Caco-2 (cell line): Measurements from ENCODE around the gene SLC44A2. TPM values are rescaled to one million over a fixed set of nuclear protein-coding genes. Genes with fewer than 3 reads are reported as not detected.

Source experiments
- BruUV-seq: library from RNA; stranded (reverse); fragments of 400-500 nt; replicated peaks from 2 replicates; lab custom pipeline; 2021; lab: Mats Ljungman, UMichigan
- CTCF ChIA-PET: fragments of 300-600 bp; sonication (Branson Sonifier 250); formaldehyde crosslinking; loops from one replicate; lab custom pipeline; 2022; ENCODE audit warnings: antibody characterized with exemption; lab: Charles Lee
- POLR2A ChIA-PET: fragments of 300-600 bp; sonication (Branson Sonifier 250); formaldehyde crosslinking; loops from one replicate; lab custom pipeline; 2022; ENCODE audit warnings: antibody characterized with exemption; lab: Charles Lee
- DNase-seq, 2 experiments: peaks; one replicate each; pipeline versions ENCODE4 v3.0.0 to v3.0.0-alpha.2; 2020 to 2022
- H3K27me3 ChIP-seq: replicated peaks from 2 replicates; pipeline ENCODE4 v1.6.0; 2011; ENCODE audit warnings: low read length; ENCODE audit not compliant: control insufficient read depth, insufficient read depth
- H3K36me3 ChIP-seq: 2 replicates; pipeline ENCODE4 v1.5.1; 2011; ENCODE audit warnings: low read length; ENCODE audit not compliant: control insufficient read depth, insufficient read depth
- H3K4me1 ChIP-seq: fragments of 250-450 bp; sonication (Bioruptor Pico); 2 replicates; pipeline ENCODE4 v1.5.1; 2020; ENCODE audit warnings: mild to moderate bottlenecking
- H3K4me3 ChIP-seq: 2 replicates; pipeline ENCODE4 v1.5.1; 2011; ENCODE audit warnings: low read depth, mild to moderate bottlenecking, control low read depth, low read length
- H3K9me3 ChIP-seq: fragments of 250-450 bp; sonication (Bioruptor Pico); 2 replicates; pipeline ENCODE4 v1.5.1; 2020; ENCODE audit warnings: mild to moderate bottlenecking, moderate library complexity
- H3K27ac Mint-ChIP-seq: one replicate; pipeline ENCODE4 v1.8.0; 2022; ENCODE audit warnings: mixed read lengths; ENCODE audit not compliant: unreplicated experiment
- H3K27me3 Mint-ChIP-seq: one replicate; pipeline ENCODE4 v1.8.0; 2022; ENCODE audit warnings: mixed read lengths; ENCODE audit not compliant: insufficient read depth, unreplicated experiment
- H3K36me3 Mint-ChIP-seq: one replicate; pipeline ENCODE4 v1.8.0; 2022; ENCODE audit warnings: mild to moderate bottlenecking, mixed read lengths; ENCODE audit not compliant: insufficient read depth, unreplicated experiment
- H3K4me1 Mint-ChIP-seq: one replicate; pipeline ENCODE4 v1.8.0; 2022; ENCODE audit warnings: low read depth, mixed read lengths; ENCODE audit not compliant: unreplicated experiment
- H3K4me3 Mint-ChIP-seq: one replicate; pipeline ENCODE4 v1.8.0; 2022; ENCODE audit warnings: mild to moderate bottlenecking, moderate library complexity, mixed read lengths; ENCODE audit not compliant: unreplicated experiment
- H3K9me3 Mint-ChIP-seq: one replicate; pipeline ENCODE4 v1.8.0; 2022; ENCODE audit warnings: mixed read lengths; ENCODE audit not compliant: unreplicated experiment
- intact Hi-C: fragments of 100-400 bp; cut with micrococcal nuclease; formaldehyde crosslinking; loops from one replicate; pipeline ENCODE4 v1.10.0; 2022; ENCODE audit not compliant: unreplicated experiment
- total RNA-seq: library from RNA; stranded (reverse); gene quantifications from 2 replicates; pipeline ENCODE4 v1.2.3, GENCODE V29; 2022
- TF ChIP-seq, protein P1 (sequence below), 2 experiments: fragments of 200-600 bp in 1 of 2; IDR thresholded peaks; 1 replicate in 1 of 2; 2 replicates in 1 of 2; pipeline versions ENCODE4 v1.5.1 to v1.8.0; 2011 to 2022; ENCODE audit warnings: antibody characterized with exemption in 1 of 2, control low read depth in 1 of 2, inconsistent platforms in 1 of 2, low read depth in 1 of 2, low read length in 1 of 2, mild to moderate bottlenecking in 1 of 2, moderate library complexity in 1 of 2; ENCODE audit not compliant: insufficient read depth in 1 of 2, severe bottlenecking in 1 of 2, unreplicated experiment in 1 of 2

SLC44A2 gene
- total RNA-seq, 1 experiment from 2014 or later, result 119 TPM

GRCh38 chr19:10637894-10638293 is 12.5 kb downstream of the SLC44A2 start:
- no peaks in the 10 kb centered on the region for H3K4me1 ChIP-seq
- no peak overlapping the region for H3K4me3 Mint-ChIP-seq
- intact Hi-C loops, result no loop called here
- no peak for DNase-seq
- BruUV-seq, result no TSS peak
- H3K9me3 ChIP-seq, result no peaks in the 10 kb centered on the region
- H3K36me3 ChIP-seq, result no peaks in the 10 kb centered on the region; the same call in 1 of the 2 replicates
- H3K27me3 Mint-ChIP-seq, result no peaks in the 10 kb centered on the region
- no peak overlapping the region for H3K4me3 ChIP-seq
- H3K9me3 Mint-ChIP-seq, result no peaks in the 10 kb centered on the region
- TF ChIP-seq, protein P1, sequence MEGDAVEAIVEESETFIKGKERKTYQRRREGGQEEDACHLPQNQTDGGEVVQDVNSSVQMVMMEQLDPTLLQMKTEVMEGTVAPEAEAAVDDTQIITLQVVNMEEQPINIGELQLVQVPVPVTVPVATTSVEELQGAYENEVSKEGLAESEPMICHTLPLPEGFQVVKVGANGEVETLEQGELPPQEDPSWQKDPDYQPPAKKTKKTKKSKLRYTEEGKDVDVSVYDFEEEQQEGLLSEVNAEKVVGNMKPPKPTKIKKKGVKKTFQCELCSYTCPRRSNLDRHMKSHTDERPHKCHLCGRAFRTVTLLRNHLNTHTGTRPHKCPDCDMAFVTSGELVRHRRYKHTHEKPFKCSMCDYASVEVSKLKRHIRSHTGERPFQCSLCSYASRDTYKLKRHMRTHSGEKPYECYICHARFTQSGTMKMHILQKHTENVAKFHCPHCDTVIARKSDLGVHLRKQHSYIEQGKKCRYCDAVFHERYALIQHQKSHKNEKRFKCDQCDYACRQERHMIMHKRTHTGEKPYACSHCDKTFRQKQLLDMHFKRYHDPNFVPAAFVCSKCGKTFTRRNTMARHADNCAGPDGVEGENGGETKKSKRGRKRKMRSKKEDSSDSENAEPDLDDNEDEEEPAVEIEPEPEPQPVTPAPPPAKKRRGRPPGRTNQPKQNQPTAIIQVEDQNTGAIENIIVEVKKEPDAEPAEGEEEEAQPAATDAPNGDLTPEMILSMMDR (IDR thresholded peaks at IDR 0.05; ENCODE audit: insufficient read depth in 1 of 2, low read depth in 1 of 2, low read length in 1 of 2, severe bottlenecking in 1 of 2, unreplicated experiment in 1 of 2), result no peak
- H3K27me3 ChIP-seq, result no peaks in the 10 kb centered on the region
- peaks cover 7% of the 10 kb centered on the region for H3K4me1 Mint-ChIP-seq
- POLR2A ChIA-PET, result interaction anchor here (0.6 kb wide), 1 partner anchor 46 kb away, joined by 8 read pairs; no protein-coding TSS in a partner anchor
- CTCF ChIA-PET, result no interaction called here
- H3K36me3 Mint-ChIP-seq, result peaks cover 82% of the 10 kb centered on the region
- no peak overlapping the region for H3K27ac Mint-ChIP-seq

- no peaks in the 10 kb centered on the region for H3K9me3 Mint-ChIP-seq
- intact Hi-C loops, result no loop called here
Measured at GRCh38 chr19:10639836-10640235, 14.5 kb downstream of the SLC44A2 start.

DNA sequence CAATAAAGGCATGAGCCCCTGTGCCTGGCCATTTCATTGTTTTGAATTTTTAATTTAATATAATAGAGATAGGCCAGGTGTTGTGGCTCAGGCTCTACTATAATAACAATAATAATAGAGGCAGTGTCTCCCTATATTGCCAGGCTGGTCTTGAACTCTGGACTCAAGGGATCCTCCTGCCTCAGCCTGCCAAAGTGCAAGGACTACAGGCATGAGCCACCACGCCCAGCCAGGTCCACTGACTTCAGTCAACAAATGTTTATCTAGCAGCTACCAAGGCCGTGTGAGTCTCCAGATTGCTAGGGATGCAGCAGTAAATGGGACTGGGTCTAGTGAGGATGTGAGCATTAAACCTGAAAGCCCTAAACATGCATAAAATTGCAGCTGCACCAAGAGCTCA is 15.0 kb downstream of the SLC44A2 start:
- Histone ChIP-seq H3K36me3 (no peaks in the 10 kb centered on the region; the same call in 1 of the 2 replicates), H3K9me3 (no peaks in the 10 kb centered on the region), H3K27me3 (no peaks in the 10 kb centered on the region), H3K4me1 (peaks cover 6% of the 10 kb centered on the region), H3K4me3 (no peak overlapping the region)
- intact Hi-C loops, result no loop called here
- CTCF ChIA-PET, result no interaction called here
- DNase-seq, result no peak
- no peak overlapping the region for H3K4me3 Mint-ChIP-seq
- H3K27me3 Mint-ChIP-seq, result no peaks in the 10 kb centered on the region
- H3K4me1 Mint-ChIP-seq, result peaks cover 10% of the 10 kb centered on the region
- no TSS peak for BruUV-seq
- POLR2A ChIA-PET, result interaction anchor here (0.6 kb wide), 1 partner anchor 409 kb away, joined by 4 read pairs; the partner anchor contains the start of gene S1PR2
- H3K27ac Mint-ChIP-seq, result no peak overlapping the region
- peaks cover 84% of the 10 kb centered on the region for H3K36me3 Mint-ChIP-seq
- TF ChIP-seq, protein P1 (IDR thresholded peaks at IDR 0.05; ENCODE audit: insufficient read depth in 1 of 2, low read depth in 1 of 2, low read length in 1 of 2, severe bottlenecking in 1 of 2, unreplicated experiment in 1 of 2), result no peak
- H3K9me3 Mint-ChIP-seq, result no peaks in the 10 kb centered on the region

More at GRCh38 chr19:10639836-10640235, 14.5 kb downstream of the SLC44A2 start:
- no peaks in the 10 kb centered on the region for H3K9me3 ChIP-seq
- no peak for DNase-seq
- CTCF ChIA-PET, result no interaction called here
- H3K27me3 ChIP-seq, result no peaks in the 10 kb centered on the region
- H3K27ac Mint-ChIP-seq, result no peak overlapping the region
- no peak overlapping the region for H3K4me3 ChIP-seq
- POLR2A ChIA-PET, result interaction anchor here (0.6 kb wide), 1 partner anchor 408 kb away, joined by 4 read pairs; the partner anchor contains the start of gene S1PR2
- no peaks in the 10 kb centered on the region; the same call in 1 of the 2 replicates for H3K36me3 ChIP-seq
- no peak overlapping the region for H3K4me3 Mint-ChIP-seq
- H3K36me3 Mint-ChIP-seq, result peaks cover 89% of the 10 kb centered on the region
- peaks cover 6% of the 10 kb centered on the region for H3K4me1 ChIP-seq
- no peaks in the 10 kb centered on the region for H3K27me3 Mint-ChIP-seq
- H3K4me1 Mint-ChIP-seq, result peaks cover 10% of the 10 kb centered on the region
- TF ChIP-seq, protein P1 (IDR thresholded peaks at IDR 0.05; ENCODE audit: insufficient read depth in 1 of 2, low read depth in 1 of 2, low read length in 1 of 2, severe bottlenecking in 1 of 2, unreplicated experiment in 1 of 2), result no peak
- no TSS peak for BruUV-seq
